ENCODE data around the gene TFF2. TPM values are rescaled to one million over a fixed set of nuclear protein-coding genes. Genes with fewer than 3 reads are reported as not detected.

TFF2 gene
- polyA plus RNA-seq, 3 donors = not detected

DNA sequence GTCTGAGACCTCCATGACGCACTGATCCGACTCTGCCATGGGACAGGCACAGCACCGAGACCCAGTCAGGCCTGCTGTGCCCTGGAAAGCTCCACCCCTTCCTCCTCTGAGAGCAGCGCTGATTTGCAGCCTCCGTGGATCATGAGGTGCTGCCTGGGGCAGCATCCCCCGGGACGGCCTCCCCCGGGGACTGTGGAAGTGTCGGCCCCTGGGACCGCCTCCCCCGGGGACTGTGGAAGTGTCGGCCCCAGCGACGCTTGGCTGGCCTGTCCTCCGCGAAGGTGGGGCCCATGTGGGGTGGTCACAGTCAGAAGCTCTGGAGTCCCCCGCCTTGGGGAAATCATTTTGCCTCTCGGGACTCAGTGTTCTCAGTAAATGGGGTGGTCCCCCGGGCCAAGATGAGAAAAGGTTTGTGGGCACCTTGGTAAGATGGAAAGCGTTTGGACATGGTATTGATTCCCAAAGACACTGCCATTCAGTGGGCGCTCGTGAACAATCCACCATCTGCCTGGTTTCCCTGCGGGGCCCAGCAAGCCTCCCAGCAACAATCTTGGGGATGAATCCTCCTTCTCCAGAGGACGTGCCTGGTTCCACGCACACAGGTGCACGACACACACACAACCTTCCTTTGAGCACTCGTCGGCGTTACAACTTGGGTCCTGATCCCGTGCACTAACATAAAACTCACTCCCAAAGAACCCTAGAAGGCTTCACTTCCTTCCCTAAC, 3.0 kb downstream of the TFF2 start:
- no peak for DNase-seq (ENCODE audit: low read depth in 3 of 3, low spot score in 2 of 3)

DNA sequence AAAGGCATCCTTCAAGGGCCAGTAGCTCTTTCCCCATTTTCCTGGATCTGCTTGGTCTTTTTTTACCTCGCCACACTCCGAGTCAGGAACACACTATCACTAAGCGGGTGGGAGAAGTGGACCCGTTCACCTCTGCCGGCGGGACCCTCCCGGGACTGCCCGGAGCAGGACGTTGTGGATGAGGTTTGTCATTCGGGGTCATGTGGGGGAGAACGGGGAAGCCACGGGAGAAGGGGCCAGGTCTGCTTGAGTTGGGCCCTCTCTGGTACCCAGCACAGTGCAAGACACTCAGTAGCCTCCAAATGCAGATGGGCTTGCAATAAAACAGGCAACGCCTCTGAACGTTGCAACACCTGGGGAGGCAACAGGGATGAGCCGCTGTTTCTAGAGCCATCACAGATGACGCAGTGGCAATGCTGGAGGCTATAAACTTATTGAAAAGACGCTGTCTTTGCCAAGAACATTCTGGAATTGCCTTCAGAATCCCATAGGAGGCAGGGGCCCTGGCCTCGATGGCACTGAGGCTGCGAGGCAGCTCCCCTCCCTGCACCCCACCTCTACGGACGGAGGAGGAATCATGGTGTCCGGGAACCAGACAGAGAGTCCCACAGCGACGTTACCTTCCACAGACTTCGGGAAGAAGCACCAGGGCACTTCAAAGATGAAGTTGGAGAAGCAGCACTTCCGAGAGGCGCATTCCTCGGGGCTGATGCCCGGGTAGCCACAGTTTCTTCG, 3.8 kb downstream of the TFF2 start:
- no peak for DNase-seq (ENCODE audit: low read depth in 3 of 3, low spot score in 2 of 3)

DNA sequence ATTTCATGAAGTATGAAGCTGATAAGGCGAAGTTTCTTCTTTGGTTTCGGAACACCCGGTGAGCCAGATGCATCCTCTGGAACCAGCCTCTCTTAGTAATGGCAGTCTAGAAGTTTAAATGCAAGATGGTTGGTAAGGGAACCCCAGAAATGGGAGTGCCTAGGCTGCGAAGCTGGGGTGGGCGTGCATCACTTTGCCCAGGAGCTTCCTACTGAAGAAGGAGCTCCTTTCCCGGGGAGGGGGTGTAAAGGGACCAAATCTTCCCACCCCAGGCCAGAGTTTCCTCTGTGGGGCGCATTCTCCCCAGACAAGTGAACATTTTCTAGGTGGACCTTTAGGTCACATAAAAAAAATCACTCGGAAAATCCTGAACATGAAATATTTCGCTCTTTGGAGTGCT, 4.4 kb downstream of the TFF2 start:
- no peak for DNase-seq (ENCODE audit: low read depth in 3 of 3, low spot score in 2 of 3)

DNA sequence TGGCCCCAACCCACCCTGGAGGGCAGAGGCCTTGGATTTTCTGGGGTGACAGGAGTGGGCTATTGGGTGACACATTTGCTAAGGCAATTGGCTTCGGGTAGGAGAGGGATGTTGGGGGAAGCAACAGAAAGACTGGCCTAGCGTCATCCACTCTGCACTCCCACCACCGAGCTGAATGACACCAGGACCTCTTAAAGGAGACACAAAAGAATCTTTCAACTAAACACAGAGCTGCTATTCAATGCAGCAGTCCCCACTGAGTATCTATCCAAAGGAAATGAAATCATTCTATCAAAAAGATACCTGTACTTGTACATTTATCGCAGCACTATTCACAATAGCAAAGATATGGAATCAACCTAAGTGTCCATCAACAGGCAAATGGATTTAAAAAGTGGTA, 6.2 kb downstream of the TFF2 start:
- DNase-seq (ENCODE audit: low read depth in 3 of 3, low spot score in 2 of 3) = no peak

DNA sequence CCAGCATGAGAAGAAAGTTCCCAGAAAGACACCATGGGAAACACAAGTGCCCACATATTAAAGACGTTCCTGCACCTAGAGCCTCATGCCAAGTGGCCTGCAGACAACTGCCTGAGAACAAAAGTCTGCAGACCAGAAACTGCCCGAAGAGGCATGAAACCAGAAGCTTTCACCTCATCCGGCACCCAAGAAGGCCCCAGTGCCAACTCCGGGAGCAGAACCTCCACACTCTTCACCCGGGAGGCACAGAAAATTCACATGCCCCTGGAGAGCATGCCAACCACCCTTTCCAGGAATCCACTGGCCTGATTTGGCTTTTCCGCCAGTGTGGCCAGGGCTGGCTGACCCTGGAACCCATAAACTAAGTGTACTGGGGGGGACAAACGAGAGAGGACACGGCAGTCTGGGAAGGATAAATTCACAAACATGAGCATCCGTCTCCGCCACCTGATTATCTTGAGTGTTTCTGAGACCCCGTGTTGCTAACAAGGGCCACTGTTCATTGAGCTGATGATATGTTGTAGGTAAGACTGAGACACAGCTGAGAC, 6.8 kb downstream of the TFF2 start:
- DNase-seq (ENCODE audit: low read depth in 3 of 3, low spot score in 2 of 3) = no peak

DNA sequence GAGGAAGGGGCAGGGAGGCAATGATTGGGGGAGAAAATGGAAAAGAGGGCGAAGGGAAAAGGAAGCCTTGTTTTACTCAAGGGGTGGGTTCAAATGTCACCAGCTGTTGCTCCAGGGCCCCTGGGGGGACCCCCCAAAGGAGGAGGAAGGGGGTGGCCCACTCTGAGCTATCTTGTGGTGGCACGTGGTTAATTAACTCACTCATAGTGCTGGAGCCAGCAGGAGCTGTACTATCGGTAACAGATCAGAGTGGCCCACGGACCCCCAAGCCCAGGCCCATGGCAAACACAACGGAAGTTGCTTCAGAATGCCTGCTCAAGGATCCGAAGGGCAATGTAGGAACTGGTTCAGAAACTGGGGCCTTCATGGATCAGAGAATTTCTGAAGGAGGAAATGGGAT, 7.2 kb downstream of the TFF2 start:
- DNase-seq (ENCODE audit: low read depth in 3 of 3, low spot score in 2 of 3) = no peak

DNA sequence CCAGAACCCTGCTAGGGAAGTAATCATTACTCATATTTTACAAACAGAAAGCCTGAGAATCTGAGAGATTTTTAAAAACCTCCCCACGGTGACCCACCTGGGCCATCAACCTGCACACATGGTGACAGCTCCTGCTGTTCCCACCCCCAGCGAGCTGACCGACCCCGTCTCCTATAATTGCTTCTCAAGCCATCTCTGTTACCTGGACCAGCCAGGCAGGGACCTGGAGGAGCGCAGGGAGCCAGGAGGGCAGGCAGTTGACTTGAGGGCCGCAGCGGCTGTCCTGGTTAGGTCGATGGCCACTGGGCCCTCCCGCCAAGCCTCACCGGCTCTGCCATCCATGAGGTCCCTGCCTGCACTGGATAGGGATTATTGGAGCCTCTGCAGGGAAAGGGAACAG, 7.7 kb downstream of the TFF2 start:
- no peak for DNase-seq (ENCODE audit: low read depth in 3 of 3, low spot score in 2 of 3)

DNA sequence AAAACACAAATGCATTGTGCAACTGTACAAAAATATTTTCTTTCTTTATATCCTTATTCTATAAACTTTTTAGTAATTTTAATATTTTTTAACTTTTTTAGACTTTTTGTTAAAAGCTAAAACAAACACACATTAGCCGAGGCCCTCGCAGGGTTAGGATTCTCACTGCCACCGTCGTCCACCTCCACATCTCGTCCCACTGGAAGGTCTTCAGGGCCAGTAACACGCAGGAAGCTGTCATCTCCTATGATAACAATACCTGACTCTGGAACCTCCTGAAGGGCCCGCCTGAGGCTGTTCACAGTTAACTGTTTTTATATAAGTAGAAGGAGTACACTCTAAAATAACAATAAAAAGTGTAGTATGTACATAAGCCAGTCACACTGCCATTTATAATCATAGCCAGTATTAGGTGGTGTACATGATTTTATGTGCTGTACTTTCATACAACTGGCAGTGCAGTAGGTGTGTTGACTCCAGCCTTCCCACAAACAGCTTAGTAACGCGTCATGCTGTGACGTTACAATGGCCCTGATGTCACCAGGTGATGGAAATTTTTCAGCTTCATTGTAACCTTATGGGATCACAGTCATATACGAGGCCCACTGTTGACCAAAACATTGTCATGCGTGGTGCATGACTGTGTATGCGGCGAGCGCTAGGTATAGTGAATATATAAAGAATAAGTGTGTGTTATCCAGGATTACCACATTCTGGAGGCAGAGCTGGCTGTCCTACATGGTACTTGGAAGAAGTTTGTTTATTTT, 8.8 kb downstream of the TFF2 start:
- no peak for DNase-seq (ENCODE audit: low read depth in 3 of 3, low spot score in 2 of 3)

DNA sequence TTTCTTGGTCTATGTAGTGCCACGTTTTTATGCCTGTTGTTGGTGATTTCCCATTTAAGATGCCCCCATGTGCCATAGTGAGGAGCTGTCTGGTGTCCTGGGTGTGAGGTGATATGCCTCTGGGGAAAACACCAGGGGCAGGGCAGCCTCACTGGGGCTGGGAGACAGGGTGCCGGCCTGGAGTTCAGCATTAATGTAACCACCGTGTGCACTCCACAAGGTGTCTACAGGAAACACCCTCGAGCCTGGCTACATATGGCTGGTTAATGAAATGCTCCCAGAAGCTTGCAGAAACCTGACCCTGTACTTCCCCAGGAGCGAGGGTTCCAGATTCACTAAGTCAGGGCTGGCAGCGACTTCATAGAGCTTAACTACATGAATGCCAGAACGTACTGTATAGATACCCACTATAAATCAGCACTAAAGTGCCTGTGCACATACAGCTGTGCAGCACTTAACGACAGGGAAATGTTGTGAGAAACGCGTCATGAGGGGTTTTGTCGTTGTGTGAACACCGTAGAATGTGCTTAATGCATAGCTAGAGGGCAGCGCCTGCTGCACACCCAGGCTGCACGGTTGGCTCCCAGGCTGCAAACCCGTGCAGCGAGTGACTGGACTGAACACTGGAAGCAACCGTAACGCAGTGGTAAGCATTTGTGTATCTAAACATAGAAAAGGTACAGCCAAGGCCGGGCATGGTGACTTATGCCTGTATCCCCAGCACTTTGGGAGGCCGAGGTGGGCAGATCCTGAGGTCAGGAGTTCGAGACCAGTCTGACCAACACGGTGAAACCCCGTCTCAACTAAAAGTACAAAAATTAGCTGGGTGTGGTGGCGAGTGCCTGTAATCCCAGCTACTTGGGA, 10.4 kb downstream of the TFF2 start:
- no peak for DNase-seq (ENCODE audit: low read depth in 3 of 3, low spot score in 2 of 3)

DNA sequence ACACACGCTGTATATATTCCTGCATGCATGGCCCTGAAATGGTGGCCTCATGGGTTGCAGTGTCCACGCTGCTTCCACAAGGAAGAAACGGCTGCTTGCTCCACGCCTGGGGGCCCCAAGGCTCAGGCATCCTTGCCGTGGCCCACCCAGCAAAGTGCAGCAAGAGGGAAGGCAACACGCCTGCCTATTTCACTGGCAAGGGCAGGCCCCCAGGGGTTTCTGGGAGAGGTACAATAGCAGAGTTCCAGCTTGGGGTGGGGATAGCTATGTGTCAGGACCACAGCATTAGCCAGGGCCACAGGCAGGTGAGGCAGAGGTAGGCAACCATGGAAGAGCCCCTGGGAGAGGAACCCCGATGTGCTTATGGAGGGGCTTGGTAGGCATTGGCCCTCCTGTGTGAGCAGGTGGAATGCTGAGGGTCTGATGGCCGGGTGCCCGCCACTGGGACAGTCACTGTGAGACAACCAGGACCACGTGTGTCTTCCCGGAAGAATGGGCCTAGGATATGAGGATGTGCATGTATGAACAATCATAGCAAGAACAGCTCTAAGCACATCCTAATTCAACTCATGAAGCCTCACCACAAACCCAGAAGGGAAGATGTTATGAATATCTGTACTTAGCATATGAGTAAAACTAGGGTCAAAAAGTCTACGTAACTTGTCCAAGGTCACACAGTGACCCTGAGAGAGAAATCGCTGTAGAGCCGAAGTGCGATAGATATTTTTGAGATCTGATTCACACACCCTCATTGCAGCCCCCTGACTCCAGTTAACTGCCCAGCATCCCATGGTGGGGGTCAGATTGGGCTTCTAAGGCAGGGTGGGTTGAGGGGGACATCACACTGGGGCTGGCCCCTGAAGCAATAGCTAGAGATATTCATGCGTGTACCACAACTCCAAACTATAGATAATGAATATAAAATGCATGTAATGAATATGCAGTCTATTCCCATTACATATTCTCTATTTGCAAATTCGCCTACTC, 11.8 kb downstream of the TFF2 start:
- DNase-seq (ENCODE audit: low read depth in 3 of 3, low spot score in 2 of 3) = no peak

DNA sequence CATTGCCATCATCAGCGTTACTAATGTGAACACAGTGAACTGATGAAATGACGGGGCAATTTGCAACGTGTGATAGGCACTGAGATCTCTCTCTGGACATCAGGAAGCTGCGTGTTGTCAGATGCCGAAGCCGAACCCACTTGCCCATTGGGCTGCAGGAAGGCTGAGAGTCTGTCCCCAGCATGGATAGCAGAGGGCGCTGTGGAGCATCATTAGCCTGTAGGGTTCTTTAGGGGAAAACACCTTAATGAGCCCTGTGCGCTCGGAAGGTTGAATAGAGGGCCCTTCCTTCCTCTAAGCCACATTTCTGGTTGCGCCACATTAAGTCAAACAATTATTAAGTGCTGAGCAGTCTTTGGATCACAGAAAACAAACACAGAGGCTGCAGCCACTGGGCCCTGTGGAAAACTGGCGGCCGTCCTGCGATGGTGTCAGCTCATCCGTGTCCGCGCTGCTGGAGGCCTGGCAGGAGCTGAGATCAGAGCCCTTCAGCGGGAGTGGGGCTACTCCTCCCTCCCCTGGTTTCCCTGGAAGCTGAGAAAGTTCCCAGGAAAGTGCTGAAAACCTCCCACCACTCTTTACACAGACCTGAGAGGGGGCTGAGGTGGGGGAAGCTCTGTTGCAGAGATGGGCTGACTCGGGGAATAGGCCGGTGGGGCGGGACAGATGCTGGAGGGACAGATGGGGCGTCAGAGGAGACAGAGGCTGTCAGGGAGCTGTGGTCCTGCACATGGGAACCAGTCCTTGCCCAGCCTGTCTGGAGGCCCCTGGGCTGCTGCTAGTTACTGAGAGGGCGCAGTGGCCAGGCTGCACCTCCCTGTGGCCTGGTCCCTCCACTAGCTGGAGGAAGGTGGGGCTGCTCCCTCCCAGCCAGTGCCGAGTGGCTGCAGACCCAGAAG, 12.7 kb downstream of the TFF2 start:
- DNase-seq (ENCODE audit: low read depth in 3 of 3, low spot score in 2 of 3) = peak; percentile 67 to 73 (median 68)

DNA sequence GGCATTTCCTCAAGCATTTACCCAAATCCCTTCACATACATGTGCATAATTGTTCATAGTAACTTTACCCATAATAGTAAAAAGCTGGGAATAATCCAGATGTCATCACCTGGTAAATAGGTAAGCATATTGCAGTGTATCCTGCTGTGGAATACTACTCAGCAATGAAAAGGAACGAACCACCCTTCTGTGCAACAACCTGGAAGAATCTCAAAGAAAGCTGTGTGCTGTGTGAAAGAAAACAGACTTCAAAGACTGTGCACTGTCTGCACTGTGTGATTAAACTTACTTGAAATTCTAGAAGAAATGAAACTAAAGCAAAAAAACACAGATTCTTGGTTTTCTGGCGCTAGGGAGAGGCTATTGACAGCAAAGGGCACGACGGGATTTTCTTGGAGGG, 13.5 kb downstream of the TFF2 start:
- DNase-seq (ENCODE audit: low read depth in 3 of 3, low spot score in 2 of 3) = no peak

DNA sequence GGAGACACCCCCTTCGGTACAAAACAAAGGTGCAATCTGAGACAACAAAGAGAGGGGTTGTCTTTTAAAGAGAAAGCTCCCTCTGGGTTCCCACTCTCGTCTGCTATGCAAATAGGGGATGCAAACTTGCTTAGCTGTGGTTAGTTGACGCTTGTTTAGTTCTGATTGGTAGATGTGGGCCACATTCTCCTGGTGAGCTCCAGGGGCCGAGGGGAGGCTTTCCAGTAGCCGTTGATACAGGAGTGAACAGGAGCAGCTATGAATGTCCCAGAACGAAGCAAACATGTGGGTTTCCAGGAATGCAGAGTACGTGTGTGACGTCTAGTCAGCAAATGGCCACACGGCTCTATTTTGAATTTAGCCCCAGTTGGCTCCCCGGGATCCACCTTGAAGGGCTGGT, 14.7 kb downstream of the TFF2 start:
- no peak for DNase-seq (ENCODE audit: low read depth in 3 of 3, low spot score in 2 of 3)

DNA sequence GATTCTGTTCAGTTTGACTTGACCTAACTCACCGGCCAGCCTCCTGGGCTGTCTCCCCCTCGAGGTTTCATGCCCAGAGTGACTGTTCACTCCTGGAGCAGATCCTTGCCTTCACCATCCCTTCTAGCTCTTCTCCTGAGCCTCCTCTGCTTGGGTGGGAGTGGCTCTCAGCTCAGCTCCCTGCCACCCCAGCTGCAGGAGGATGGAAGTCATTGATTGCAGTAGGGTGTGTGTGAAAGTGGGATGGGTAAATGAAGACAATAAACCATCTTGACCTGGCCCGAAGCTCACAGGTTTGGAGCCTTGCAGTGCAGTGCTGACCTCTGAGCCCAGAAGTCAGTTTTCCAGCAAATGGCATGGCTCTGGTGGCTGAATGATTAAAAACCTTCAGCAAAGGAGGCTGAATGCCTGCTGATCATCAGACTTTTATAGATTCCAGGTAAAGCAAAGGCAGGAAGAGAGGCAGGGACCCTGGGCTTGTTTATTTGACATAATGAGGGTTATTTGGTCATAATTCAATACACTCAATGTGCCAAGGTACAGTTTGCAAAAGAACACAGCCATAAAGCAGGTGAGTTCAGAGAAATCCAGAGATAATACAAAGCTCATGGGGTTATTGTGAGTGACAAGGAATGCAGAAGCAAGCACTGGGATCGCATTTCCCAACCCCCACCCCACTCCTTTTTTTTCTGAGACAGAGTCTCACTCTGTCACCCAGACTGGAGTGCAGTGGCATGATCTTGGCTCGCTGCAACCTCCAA, 18.1 kb downstream of the TFF2 start:
- DNase-seq (ENCODE audit: low read depth in 3 of 3, low spot score in 2 of 3) = no peak

DNA sequence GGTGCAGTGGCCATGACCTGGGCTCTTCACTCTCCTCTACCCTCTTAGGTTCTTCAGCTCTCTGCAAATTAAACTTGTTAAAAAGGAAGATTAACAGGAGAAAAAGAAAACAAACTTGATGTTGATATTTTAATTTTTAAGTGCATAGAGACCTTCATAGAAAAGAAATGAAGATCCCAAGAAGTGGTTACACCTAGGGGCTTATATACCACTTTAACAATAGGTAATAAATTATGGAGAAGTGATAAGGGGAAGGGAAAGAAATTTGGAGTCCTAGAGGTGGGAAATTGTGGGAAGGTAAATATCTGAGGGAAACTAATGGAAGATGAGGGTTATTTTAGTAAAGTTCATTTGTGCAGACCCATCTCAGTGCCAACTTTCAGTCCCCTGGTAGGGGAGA, 19.1 kb downstream of the TFF2 start:
- DNase-seq (ENCODE audit: low read depth in 3 of 3, low spot score in 2 of 3) = no peak

DNA sequence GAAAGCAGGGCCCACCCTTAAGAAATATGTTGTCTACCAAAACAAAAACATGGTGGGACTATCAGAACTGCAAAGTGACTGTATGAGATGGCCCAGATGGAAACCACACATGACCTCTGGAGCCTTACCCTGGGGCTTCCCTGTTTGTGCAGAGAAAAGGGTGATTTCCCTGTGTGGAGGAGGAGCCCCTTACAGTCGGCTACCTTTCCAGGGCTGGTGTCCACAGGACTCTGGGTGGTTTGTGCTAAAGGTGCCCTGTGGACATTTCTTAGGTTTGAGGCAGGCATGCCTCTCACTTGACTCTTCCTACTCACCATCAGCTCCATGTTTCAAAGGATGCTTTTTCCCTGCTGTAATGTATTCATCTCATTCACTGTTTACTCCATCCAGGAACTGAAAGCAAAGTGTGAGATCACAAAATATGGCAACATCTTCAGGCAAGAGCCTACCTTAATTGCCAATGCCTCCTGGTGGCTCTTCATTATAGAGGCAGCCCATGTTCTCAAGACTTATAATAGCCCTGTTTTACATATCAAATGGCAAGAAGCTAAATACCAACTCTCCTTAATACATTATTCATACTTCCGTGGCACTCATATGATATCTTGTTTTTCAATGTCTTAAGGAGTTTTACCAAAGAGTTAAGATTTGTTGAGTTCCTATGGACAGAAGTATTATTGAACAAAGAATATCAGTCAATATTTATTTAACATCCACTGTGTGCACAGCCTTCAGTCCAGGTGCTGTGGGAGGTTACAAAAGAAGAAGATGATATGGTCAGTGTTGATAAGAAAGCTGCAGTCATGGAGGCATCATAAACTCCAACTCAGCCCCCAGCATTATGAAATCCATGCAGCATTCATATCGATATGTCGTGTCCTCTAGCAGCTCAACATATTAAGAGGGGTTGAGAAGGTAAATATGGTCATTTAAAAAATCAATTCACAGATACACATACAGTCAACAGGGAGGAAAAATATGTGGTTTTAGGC, 20.1 kb downstream of the TFF2 start:
- no peak for DNase-seq (ENCODE audit: low read depth in 3 of 3, low spot score in 2 of 3)

Data from right renal cortex interstitium (tissue), 3 donors.